ENCODE results near the gene MCC.

Gene MCC

DNA sequence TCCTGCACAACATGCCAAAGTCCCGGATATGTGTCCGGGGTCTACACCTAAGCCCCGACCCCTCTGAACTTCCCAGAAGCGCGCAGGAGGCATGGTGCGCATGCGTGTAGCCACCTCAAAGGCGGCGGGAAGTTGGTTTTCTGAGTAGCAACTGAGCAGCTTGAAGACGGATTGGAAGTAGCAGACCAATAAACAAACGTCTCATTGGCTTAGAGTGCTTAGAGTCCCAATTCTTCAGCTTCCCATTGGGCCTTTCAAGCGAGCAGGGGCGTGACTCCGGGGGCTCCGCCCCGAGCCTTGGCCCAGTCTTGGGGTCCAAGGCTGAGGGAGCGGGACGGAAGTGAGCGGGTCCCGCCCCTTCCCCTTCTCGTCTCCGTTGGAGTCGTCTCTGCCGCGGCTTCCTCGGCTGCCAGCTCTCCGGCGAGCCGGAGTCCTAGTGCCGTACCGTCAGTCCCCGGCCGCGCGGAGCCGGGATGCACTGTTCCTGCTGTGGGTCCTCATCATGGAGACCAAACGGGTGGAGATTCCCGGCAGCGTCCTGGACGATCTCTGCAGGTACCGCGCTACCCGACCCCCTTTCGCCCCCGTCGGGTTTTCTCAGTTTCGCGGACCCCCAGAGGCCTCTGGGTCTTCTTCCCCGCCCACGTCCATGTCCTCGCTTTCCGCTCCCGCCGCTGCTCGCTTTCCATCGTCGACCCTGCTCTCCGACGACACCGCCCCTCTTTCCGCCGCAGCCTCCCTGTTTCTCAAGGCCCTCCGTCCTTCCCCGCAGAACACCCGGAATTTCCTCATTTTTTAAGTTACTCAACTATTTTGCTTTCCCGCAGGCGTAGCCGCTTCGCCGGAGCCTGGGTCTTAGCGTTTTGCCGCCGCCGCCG, 511.6 kb downstream of the MCC start, which contains the start of gene DCP2:
TSS of gene DCP2 (plus strand) at position 367 of the 878 bp plus-strand sequence. CDS start at position 503, 136 bp downstream.
- DNase-seq (ENCODE audit: low read depth): peak; percentile 94

DNA sequence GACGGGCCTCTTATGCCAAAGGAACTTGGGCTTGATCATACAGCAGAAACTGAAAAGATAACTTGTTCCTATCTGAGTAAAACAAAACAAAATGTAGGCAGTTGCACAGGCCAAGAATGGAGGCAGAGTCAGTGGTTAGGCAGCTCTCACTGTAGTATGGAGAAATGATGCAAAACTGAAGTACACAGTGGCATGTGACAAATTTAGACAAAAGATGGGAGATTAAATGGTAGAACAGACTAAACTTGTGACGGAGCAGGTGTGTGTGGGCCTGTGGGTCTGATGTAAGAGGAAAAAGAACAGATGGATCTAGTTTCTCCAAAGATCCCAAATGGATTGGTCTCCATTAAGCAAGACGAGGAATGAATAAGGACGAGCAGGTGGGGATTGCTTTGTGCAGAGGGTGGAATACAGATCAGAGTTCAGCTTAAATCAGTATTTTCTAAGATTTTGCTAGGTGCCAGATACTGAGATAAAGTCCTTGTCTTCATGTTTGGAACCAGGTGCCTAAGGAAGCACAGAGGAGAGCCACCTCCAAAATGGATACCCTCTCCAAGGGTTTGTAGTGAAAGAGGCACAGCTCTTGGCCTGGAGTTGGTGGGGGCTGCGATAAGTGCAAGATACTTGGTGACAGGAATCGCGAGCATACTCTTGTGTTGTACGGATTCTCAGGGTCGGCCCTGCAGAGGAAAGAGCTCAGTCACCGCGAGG, 512.4 kb downstream of the MCC start:
- DNase-seq (ENCODE audit: low read depth): no peak

DNA sequence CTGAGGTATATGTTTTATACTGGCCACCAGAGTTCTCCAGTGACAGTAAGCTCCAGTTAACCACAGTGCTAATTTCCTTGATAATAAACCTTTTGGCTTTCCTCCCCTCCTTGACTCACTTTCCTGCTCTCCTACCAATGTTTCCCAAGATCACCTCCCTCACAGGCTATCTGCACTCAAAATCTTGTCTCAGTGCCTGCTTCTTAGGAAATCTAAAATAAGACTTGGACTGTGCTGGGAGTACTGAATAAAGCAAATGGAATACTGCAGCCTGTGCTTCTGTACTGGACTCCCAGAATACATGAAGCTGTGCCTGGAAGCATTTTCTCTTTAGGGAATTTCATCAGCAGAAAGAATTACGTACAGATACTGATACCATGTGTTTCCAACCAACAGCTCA, 513.4 kb downstream of the MCC start:
- DNase-seq (ENCODE audit: low read depth): no peak

DNA sequence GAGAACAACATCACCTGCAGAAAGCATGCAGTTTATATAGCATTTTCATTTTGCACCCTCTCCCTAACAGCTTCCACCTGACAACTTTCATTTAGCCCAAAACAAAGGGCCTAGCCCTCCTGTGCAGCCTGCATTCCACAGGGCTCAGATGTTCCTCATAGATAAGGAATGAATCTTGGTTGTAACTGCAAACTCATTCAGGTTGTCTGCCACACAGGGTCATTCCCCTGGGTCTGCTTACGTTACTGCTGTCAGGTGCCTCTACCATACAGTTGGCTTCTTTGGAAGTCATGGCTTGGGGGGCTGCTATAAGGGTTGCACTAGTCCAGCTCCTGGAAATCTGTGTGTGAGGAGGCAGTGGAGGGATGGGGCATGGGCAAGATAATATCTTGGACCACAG, 514.3 kb downstream of the MCC start:
- DNase-seq (ENCODE audit: low read depth): no peak

DNA sequence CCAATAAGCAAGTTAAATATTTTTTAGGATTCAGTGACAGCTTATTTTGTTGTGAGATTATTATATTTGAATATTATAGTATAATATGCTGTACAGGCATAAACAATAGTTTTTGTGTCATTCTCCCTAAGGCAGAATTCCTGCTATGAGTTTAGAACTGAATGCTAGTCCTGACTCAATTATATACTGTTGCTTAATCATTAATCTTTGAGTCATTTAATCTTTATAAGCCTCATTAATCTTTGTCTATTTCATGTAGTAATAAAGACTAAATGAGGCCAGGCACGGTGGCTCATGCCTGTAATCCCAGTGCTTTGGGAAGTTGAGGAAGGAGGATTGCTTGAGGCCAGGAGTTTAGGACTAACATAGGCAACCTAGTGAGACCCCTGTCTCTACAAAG, 515.2 kb downstream of the MCC start:
- no peak for DNase-seq (ENCODE audit: low read depth)
